22Rv1 (cell line): Measurements from ENCODE around the gene NRROS.
"Not testable (repeated sequence)": the region's sequence is repeated elsewhere in the genome, so short reads cannot be mapped to it uniquely, and the experiment has no call there.

Experiments used
- CTCF ChIP-seq: fragments of 450-650 bp; IDR thresholded peaks from 2 replicates; pipeline ENCODE4 v1.5.1; 2017; ENCODE audit warnings: mild to moderate bottlenecking
- ZFX ChIP-seq: fragments of 450-650 bp; IDR thresholded peaks from 2 replicates; pipeline ENCODE4 v1.6.1; 2017; ENCODE audit warnings: antibody characterized with exemption, borderline replicate concordance

DNA sequence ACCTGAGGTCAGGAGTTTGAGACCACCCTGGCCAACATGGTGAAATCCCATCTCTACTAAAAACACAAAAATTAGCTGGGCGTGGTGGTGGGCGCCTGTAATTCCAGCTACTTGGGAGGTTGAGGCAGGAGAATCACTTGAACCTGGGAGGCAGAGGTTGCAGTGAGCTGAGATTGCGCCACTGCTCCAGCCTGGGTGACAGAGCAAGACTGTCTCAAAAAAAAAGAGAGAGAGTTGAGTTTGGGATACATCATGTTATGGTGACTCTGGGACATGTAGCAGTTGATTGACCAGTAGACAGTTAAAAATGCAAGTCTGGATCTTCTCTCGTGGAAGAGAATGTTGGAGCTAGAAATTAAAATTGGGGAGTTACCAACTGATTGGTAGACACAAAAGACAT lies 1.6 kb upstream of the NRROS start:
- TF ChIP-seq CTCF, ZFX: not testable (repeated sequence)
